Measurements from ENCODE around the gene TNRC6B. TPM values are rescaled to one million over a fixed set of nuclear protein-coding genes. Genes with fewer than 3 reads are reported as not detected.
A peak's percentile ranks its signal among the peaks of the same experiment; 100 is the strongest.

TNRC6B gene
- 10 to 100 TPM; 26.5 to 51.8 (median 28.1) TPM for total RNA-seq
- polyA plus RNA-seq, result 10 to 100 TPM in 1 of 3 donors, 1 to 10 TPM in 1, under 1 TPM in 1; 0.60 to 23.0 (median 9.2) TPM

GRCh38 chr22:40177738-40178416 lies at the start of gene TNRC6B:
TNRC6B (plus strand) TSS chr22:40177925; CDS start chr22:40178136, 211 bp downstream.
- H3K36me3 ChIP-seq, result no peaks in the 10 kb centered on the region
- peak in 1 of 4 donors; percentile 26 for TF ChIP-seq EP300 (IDR thresholded peaks at IDR 0.05)
- peak; percentile 98 for TF ChIP-seq POLR2A (IDR thresholded peaks at IDR 0.05)
- no peak for TF ChIP-seq CTCF (IDR thresholded peaks at IDR 0.05)
- peak; percentile 99 to 100 (median 100) for TF ChIP-seq POLR2AphosphoS5 (IDR thresholded peaks at IDR 0.05)
- intact Hi-C loops (cut with DNase I), result loop anchor here (2.0 to 10.0 kb wide), 5 partner anchors 44 to 646 kb away; partner anchors contain the start of genes ADSL and RPS19BP1
- peak within 1 kb of the TSS; percentile 52 to 71 (median 54) for H3K4me3 ChIP-seq
- no peaks in the 10 kb centered on the region for H3K9me3 ChIP-seq
- H3K27ac ChIP-seq, result peak within 1 kb of the TSS; percentile 80 to 90 (median 81)
- WGBS, 2 donors, result 0% methylated on average over 10 of the region's 10 CpGs
- H3K4me1 ChIP-seq, result peaks cover 0 to 65% (median 59%) of the 10 kb centered on the region in 4 donors
- no peaks in the 10 kb centered on the region for H3K27me3 ChIP-seq
- DNase-seq, result peak; percentile 88

GRCh38 chr22:40128989-40129388 lies 48.7 kb upstream of the TNRC6B start:
- 51 to 81% methylated on average over 4 of the region's 4 CpGs for WGBS, 2 donors
- no peaks in the 10 kb centered on the region for H3K27me3 ChIP-seq
- peaks cover 0 to 29% (median 2%) of the 10 kb centered on the region in 4 donors for H3K36me3 ChIP-seq

GRCh38 chr22:40137132-40137531 lies 40.6 kb upstream of the TNRC6B start:
- Histone ChIP-seq H3K4me1 (no peaks in the 10 kb centered on the region), H3K9me3 (no peaks in the 10 kb centered on the region), H3K36me3 (peaks cover 0 to 25% (median 0%) of the 10 kb centered on the region in 4 donors), H3K4me3 (no peak overlapping the region), H3K27me3 (no peaks in the 10 kb centered on the region), H3K27ac (no peak overlapping the region)
- 85 to 88% methylated on average over 4 of the region's 4 CpGs for whole genome bisulfite sequencing, 2 donors
- intact Hi-C loops (cut with DNase I), result no loop called here
- DNase-seq, result no peak
- TF ChIP-seq POLR2AphosphoS5 (IDR thresholded peaks at IDR 0.05), result no peak
- TF ChIP-seq POLR2A (IDR thresholded peaks at IDR 0.05), result no peak
- TF ChIP-seq EP300 (IDR thresholded peaks at IDR 0.05), result no peak
- no peak for TF ChIP-seq CTCF (IDR thresholded peaks at IDR 0.05)

More at GRCh38 chr22:40128989-40129388, 48.7 kb upstream of the TNRC6B start:
- no peak for DNase-seq
- intact Hi-C loops (cut with DNase I), result no loop called here
- Histone ChIP-seq H3K4me3 (no peak overlapping the region), H3K27ac (no peak overlapping the region), H3K9me3 (no peaks in the 10 kb centered on the region), H3K4me1 (peaks cover 0 to 3% (median 0%) of the 10 kb centered on the region in 4 donors)
- no peak for TF ChIP-seq CTCF (IDR thresholded peaks at IDR 0.05)
- TF ChIP-seq POLR2A (IDR thresholded peaks at IDR 0.05), result no peak
- no peak for TF ChIP-seq EP300 (IDR thresholded peaks at IDR 0.05)
- no peak for TF ChIP-seq POLR2AphosphoS5 (IDR thresholded peaks at IDR 0.05)

GRCh38 chr22:40138866-40139265 lies 38.9 kb upstream of the TNRC6B start:
- TF ChIP-seq POLR2A (IDR thresholded peaks at IDR 0.05), result no peak
- no peak for TF ChIP-seq POLR2AphosphoS5 (IDR thresholded peaks at IDR 0.05)
- no peak for TF ChIP-seq CTCF (IDR thresholded peaks at IDR 0.05)
- no peak for TF ChIP-seq EP300 (IDR thresholded peaks at IDR 0.05)
- H3K27ac ChIP-seq, result no peak overlapping the region
- DNase-seq, result no peak
- H3K9me3 ChIP-seq, result no peaks in the 10 kb centered on the region
- intact Hi-C loops (cut with DNase I), result no loop called here
- H3K4me1 ChIP-seq, result no peaks in the 10 kb centered on the region
- H3K27me3 ChIP-seq, result no peaks in the 10 kb centered on the region
- no peak overlapping the region for H3K4me3 ChIP-seq
- peaks cover 0 to 27% (median 0%) of the 10 kb centered on the region in 4 donors for H3K36me3 ChIP-seq
